Measurements from ENCODE around the gene VWA5B1.

DNA sequence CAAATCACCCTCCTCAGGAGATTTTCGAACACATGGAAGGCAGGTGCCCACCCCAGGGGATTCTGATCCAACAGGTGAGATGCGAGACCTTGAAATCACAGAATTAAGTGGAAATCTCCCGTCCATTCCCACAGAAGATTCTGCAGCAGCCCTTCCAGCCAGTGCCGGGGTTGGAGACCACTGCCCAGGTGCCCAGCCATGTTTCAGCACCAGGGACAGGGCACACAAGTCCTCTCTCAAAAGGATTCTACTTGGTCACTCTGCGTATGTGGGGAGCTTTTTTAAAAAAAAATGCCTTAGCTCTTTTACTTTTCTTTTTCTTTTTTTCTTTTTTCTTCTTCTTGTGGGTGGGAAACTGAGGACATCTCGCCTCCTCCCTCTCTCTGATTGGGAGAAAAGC is 80.7 kb downstream of the VWA5B1 start:
- TF ChIP-seq, protein P1, sequence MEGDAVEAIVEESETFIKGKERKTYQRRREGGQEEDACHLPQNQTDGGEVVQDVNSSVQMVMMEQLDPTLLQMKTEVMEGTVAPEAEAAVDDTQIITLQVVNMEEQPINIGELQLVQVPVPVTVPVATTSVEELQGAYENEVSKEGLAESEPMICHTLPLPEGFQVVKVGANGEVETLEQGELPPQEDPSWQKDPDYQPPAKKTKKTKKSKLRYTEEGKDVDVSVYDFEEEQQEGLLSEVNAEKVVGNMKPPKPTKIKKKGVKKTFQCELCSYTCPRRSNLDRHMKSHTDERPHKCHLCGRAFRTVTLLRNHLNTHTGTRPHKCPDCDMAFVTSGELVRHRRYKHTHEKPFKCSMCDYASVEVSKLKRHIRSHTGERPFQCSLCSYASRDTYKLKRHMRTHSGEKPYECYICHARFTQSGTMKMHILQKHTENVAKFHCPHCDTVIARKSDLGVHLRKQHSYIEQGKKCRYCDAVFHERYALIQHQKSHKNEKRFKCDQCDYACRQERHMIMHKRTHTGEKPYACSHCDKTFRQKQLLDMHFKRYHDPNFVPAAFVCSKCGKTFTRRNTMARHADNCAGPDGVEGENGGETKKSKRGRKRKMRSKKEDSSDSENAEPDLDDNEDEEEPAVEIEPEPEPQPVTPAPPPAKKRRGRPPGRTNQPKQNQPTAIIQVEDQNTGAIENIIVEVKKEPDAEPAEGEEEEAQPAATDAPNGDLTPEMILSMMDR (IDR thresholded peaks at IDR 0.05): no peak
- no peak for TF ChIP-seq POLR2A (IDR thresholded peaks at IDR 0.05)
